ENCODE data around the gene MYOM3.

DNA sequence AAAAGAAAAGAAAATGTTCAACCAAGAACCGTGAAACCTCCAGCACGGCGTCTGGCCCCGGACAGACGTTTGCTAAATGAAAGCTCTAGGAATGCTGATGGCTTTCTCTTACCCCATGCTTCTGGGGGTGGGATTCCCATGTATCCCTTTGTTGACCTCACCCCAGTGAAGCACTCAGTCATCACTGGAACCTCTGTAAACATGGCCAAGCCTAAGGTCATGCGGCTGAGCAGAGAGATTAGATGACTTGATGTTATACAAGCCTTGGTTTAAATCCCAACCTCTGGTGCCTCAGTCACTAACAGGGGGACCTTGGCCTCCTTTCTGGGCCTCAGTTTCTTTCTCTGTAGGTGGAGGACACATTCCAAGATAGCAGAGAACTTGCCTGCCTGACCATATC, 2.8 kb upstream of the MYOM3 start:
- TF ChIP-seq POLR2AphosphoS5 (IDR thresholded peaks at IDR 0.05) (no peak), EP300 (conservative IDR thresholded peaks at IDR 0.05; ENCODE audit: poor library complexity, severe bottlenecking) (no peak), MXI1 (conservative IDR thresholded peaks at IDR 0.05; ENCODE audit: poor library complexity, severe bottlenecking) (no peak), SMC3 (conservative IDR thresholded peaks at IDR 0.05; ENCODE audit: poor library complexity) (no peak), TAF1 (IDR thresholded peaks at IDR 0.05; ENCODE audit: low read depth) (no peak), RAD21 (conservative IDR thresholded peaks at IDR 0.05) (no peak), EZH2 (IDR thresholded peaks at IDR 0.05; ENCODE audit: borderline replicate concordance, insufficient read depth, low read length, poor library complexity, severe bottlenecking) (no peak)
- TF ChIP-seq, protein P1, sequence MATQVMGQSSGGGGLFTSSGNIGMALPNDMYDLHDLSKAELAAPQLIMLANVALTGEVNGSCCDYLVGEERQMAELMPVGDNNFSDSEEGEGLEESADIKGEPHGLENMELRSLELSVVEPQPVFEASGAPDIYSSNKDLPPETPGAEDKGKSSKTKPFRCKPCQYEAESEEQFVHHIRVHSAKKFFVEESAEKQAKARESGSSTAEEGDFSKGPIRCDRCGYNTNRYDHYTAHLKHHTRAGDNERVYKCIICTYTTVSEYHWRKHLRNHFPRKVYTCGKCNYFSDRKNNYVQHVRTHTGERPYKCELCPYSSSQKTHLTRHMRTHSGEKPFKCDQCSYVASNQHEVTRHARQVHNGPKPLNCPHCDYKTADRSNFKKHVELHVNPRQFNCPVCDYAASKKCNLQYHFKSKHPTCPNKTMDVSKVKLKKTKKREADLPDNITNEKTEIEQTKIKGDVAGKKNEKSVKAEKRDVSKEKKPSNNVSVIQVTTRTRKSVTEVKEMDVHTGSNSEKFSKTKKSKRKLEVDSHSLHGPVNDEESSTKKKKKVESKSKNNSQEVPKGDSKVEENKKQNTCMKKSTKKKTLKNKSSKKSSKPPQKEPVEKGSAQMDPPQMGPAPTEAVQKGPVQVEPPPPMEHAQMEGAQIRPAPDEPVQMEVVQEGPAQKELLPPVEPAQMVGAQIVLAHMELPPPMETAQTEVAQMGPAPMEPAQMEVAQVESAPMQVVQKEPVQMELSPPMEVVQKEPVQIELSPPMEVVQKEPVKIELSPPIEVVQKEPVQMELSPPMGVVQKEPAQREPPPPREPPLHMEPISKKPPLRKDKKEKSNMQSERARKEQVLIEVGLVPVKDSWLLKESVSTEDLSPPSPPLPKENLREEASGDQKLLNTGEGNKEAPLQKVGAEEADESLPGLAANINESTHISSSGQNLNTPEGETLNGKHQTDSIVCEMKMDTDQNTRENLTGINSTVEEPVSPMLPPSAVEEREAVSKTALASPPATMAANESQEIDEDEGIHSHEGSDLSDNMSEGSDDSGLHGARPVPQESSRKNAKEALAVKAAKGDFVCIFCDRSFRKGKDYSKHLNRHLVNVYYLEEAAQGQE (IDR thresholded peaks at IDR 0.05; ENCODE audit: borderline replicate concordance), result no peak
- TF ChIP-seq, protein P2, sequence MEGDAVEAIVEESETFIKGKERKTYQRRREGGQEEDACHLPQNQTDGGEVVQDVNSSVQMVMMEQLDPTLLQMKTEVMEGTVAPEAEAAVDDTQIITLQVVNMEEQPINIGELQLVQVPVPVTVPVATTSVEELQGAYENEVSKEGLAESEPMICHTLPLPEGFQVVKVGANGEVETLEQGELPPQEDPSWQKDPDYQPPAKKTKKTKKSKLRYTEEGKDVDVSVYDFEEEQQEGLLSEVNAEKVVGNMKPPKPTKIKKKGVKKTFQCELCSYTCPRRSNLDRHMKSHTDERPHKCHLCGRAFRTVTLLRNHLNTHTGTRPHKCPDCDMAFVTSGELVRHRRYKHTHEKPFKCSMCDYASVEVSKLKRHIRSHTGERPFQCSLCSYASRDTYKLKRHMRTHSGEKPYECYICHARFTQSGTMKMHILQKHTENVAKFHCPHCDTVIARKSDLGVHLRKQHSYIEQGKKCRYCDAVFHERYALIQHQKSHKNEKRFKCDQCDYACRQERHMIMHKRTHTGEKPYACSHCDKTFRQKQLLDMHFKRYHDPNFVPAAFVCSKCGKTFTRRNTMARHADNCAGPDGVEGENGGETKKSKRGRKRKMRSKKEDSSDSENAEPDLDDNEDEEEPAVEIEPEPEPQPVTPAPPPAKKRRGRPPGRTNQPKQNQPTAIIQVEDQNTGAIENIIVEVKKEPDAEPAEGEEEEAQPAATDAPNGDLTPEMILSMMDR (IDR thresholded peaks at IDR 0.05; ENCODE audit: poor library complexity, severe bottlenecking), result no peak

Data from neural cell (in vitro differentiated cells).